ENCODE results near the gene METTL24.
A peak's percentile ranks its signal among the peaks of the same experiment; 100 is the strongest.

Gene METTL24

GRCh38 chr6:110357298-110357663 lies 868 bp downstream of the METTL24 start:
- Histone ChIP-seq H3K4me3 (ENCODE audit: low read depth, low read length) (peak overlapping the region; percentile 55), H3K4me1 (ENCODE audit: control insufficient read depth in 1 of 2, insufficient read depth in 2 of 2, low read length in 2 of 2) (peaks cover 9 to 28% of the 10 kb centered on the region in 2 experiments), H2AK5ac (ENCODE audit: low read length) (peak overlapping the region; percentile 2), H3K79me1 (ENCODE audit: low read length) (peaks cover 36% of the 10 kb centered on the region), H4K91ac (ENCODE audit: low read depth, low read length) (peak overlapping the region; percentile 65), H3K27me3 (ENCODE audit: insufficient read depth, low read length) (no peaks in the 10 kb centered on the region), H3K79me2 (ENCODE audit: control insufficient read depth, insufficient read depth, low read length, poor library complexity) (peaks cover 6% of the 10 kb centered on the region), H2BK5ac (ENCODE audit: low read depth, low read length, poor library complexity) (peak overlapping the region; percentile 41), H3K14ac (ENCODE audit: low read length) (peak overlapping the region; percentile 14), H3K23ac (ENCODE audit: low read length) (no peak overlapping the region), H3K9me3 (ENCODE audit: insufficient read depth, low read depth, low read length) (no peaks in the 10 kb centered on the region), H3K9ac (ENCODE audit: low read length) (peak overlapping the region; percentile 80), H4K8ac (ENCODE audit: low read depth, low read length) (peak overlapping the region; percentile 8), H2BK12ac (ENCODE audit: low read length) (peak overlapping the region; percentile 14), H3K36me3 (ENCODE audit: control insufficient read depth in 1 of 2, insufficient read depth in 2 of 2, low read length in 2 of 2) (no peaks in the 10 kb centered on the region), H3K4me2 (ENCODE audit: low read length) (peak overlapping the region; percentile 74), H4K12ac (ENCODE audit: low read depth, low read length) (no peak overlapping the region), H3K27ac (ENCODE audit: low read depth, low read length) (peak overlapping the region; percentile 24), H3K18ac (ENCODE audit: low read length) (peak overlapping the region; percentile 43), H2AFZ (ENCODE audit: insufficient read depth, low read length, poor library complexity) (peak overlapping the region; percentile 12), H2BK120ac (ENCODE audit: insufficient read depth, low read length, poor library complexity) (peak overlapping the region; percentile 55), H3K4ac (ENCODE audit: low read depth, low read length) (peak overlapping the region; percentile 7)
- DNase-seq = no peak
- no CpG with 5 or more reads among the region's 14 CpGs for WGBS (ENCODE audit: extremely low coverage, insufficient coverage, insufficient read length)

- Histone ChIP-seq H3K4ac (ENCODE audit: low read depth, low read length) (peak overlapping the region; percentile 31), H3K4me3 (ENCODE audit: low read depth, low read length) (no peak overlapping the region), H2AK5ac (ENCODE audit: low read length) (peak overlapping the region; percentile 87), H3K18ac (ENCODE audit: low read length) (peak overlapping the region; percentile 44), H4K8ac (ENCODE audit: low read depth, low read length) (peak overlapping the region; percentile 71), H3K9me3 (ENCODE audit: insufficient read depth, low read depth, low read length) (no peaks in the 10 kb centered on the region), H3K79me2 (ENCODE audit: control insufficient read depth, insufficient read depth, low read length, poor library complexity) (peaks cover 6% of the 10 kb centered on the region), H2BK12ac (ENCODE audit: low read length) (peak overlapping the region; percentile 90), H4K12ac (ENCODE audit: low read depth, low read length) (no peak overlapping the region), H3K4me2 (ENCODE audit: low read length) (peak overlapping the region; percentile 74), H2AFZ (ENCODE audit: insufficient read depth, low read length, poor library complexity) (peak overlapping the region; percentile 6), H2BK120ac (ENCODE audit: insufficient read depth, low read length, poor library complexity) (peak overlapping the region; percentile 97), H3K23ac (ENCODE audit: low read length) (no peak overlapping the region), H3K27me3 (ENCODE audit: insufficient read depth, low read length) (no peaks in the 10 kb centered on the region), H3K36me3 (ENCODE audit: control insufficient read depth in 1 of 2, insufficient read depth in 2 of 2, low read length in 2 of 2) (no peaks in the 10 kb centered on the region), H3K4me1 (ENCODE audit: control insufficient read depth in 1 of 2, insufficient read depth in 2 of 2, low read length in 2 of 2) (peaks cover 9 to 30% of the 10 kb centered on the region in 2 experiments), H3K14ac (ENCODE audit: low read length) (peak overlapping the region; percentile 67), H2BK5ac (ENCODE audit: low read depth, low read length, poor library complexity) (peak overlapping the region; percentile 70), H3K27ac (ENCODE audit: low read depth, low read length) (peak overlapping the region; percentile 64), H3K79me1 (ENCODE audit: low read length) (peaks cover 38% of the 10 kb centered on the region), H4K91ac (ENCODE audit: low read depth, low read length) (peak overlapping the region; percentile 65), H3K9ac (ENCODE audit: low read length) (no peak overlapping the region)
- no CpG with 5 or more reads among the region's 15 CpGs for WGBS (ENCODE audit: extremely low coverage, insufficient coverage, insufficient read length)
- DNase-seq = no peak
Measured at GRCh38 chr6:110356778-110357177, 1.4 kb downstream of the METTL24 start.

GRCh38 chr6:110355727-110356126 lies 2.4 kb downstream of the METTL24 start:
- no peak overlapping the region for H4K12ac ChIP-seq (ENCODE audit: low read depth, low read length)
- H3K79me1 ChIP-seq (ENCODE audit: low read length) = peaks cover 40% of the 10 kb centered on the region
- H3K9ac ChIP-seq (ENCODE audit: low read length) = no peak overlapping the region
- no peak overlapping the region for H3K18ac ChIP-seq (ENCODE audit: low read length)
- peak overlapping the region; percentile 12 for H2BK12ac ChIP-seq (ENCODE audit: low read length)
- H3K14ac ChIP-seq (ENCODE audit: low read length) = no peak overlapping the region
- no peak for DNase-seq
- H3K23ac ChIP-seq (ENCODE audit: low read length) = no peak overlapping the region
- no peak overlapping the region for H4K8ac ChIP-seq (ENCODE audit: low read depth, low read length)
- peaks cover 9 to 33% of the 10 kb centered on the region in 2 experiments for H3K4me1 ChIP-seq (ENCODE audit: control insufficient read depth in 1 of 2, insufficient read depth in 2 of 2, low read length in 2 of 2)
- no peak overlapping the region for H2AFZ ChIP-seq (ENCODE audit: insufficient read depth, low read length, poor library complexity)
- H3K79me2 ChIP-seq (ENCODE audit: control insufficient read depth, insufficient read depth, low read length, poor library complexity) = peaks cover 6% of the 10 kb centered on the region
- peak overlapping the region; percentile 7 for H2BK120ac ChIP-seq (ENCODE audit: insufficient read depth, low read length, poor library complexity)
- H3K27me3 ChIP-seq (ENCODE audit: insufficient read depth, low read length) = no peaks in the 10 kb centered on the region
- no CpG with 5 or more reads among the region's 2 CpGs for WGBS (ENCODE audit: extremely low coverage, insufficient coverage, insufficient read length)
- no peaks in the 10 kb centered on the region for H3K9me3 ChIP-seq (ENCODE audit: insufficient read depth, low read depth, low read length)
- H2BK5ac ChIP-seq (ENCODE audit: low read depth, low read length, poor library complexity) = peak overlapping the region; percentile 59
- H4K91ac ChIP-seq (ENCODE audit: low read depth, low read length) = peak overlapping the region; percentile 59
- H3K4me3 ChIP-seq (ENCODE audit: low read depth, low read length) = no peak overlapping the region
- peak overlapping the region; percentile 64 for H3K27ac ChIP-seq (ENCODE audit: low read depth, low read length)
- peak overlapping the region; percentile 19 for H3K4me2 ChIP-seq (ENCODE audit: low read length)
- no peak overlapping the region for H3K4ac ChIP-seq (ENCODE audit: low read depth, low read length)
- H2AK5ac ChIP-seq (ENCODE audit: low read length) = no peak overlapping the region
- no peaks in the 10 kb centered on the region for H3K36me3 ChIP-seq (ENCODE audit: control insufficient read depth in 1 of 2, insufficient read depth in 2 of 2, low read length in 2 of 2)

- DNase-seq = no peak
- Histone ChIP-seq H3K36me3 (ENCODE audit: control insufficient read depth in 1 of 2, insufficient read depth in 2 of 2, low read length in 2 of 2) (no peaks in the 10 kb centered on the region), H2BK120ac (ENCODE audit: insufficient read depth, low read length, poor library complexity) (peak overlapping the region; percentile 7), H3K27me3 (ENCODE audit: insufficient read depth, low read length) (no peaks in the 10 kb centered on the region), H3K23ac (ENCODE audit: low read length) (no peak overlapping the region), H2AK5ac (ENCODE audit: low read length) (no peak overlapping the region), H3K4ac (ENCODE audit: low read depth, low read length) (no peak overlapping the region), H3K18ac (ENCODE audit: low read length) (no peak overlapping the region), H3K9me3 (ENCODE audit: insufficient read depth, low read depth, low read length) (no peaks in the 10 kb centered on the region), H4K8ac (ENCODE audit: low read depth, low read length) (no peak overlapping the region), H3K4me1 (ENCODE audit: control insufficient read depth in 1 of 2, insufficient read depth in 2 of 2, low read length in 2 of 2) (peaks cover 9 to 33% of the 10 kb centered on the region in 2 experiments), H3K79me1 (ENCODE audit: low read length) (peaks cover 40% of the 10 kb centered on the region), H2BK5ac (ENCODE audit: low read depth, low read length, poor library complexity) (peak overlapping the region; percentile 54), H4K91ac (ENCODE audit: low read depth, low read length) (peak overlapping the region; percentile 58), H2BK12ac (ENCODE audit: low read length) (no peak overlapping the region), H3K4me3 (ENCODE audit: low read depth, low read length) (no peak overlapping the region), H2AFZ (ENCODE audit: insufficient read depth, low read length, poor library complexity) (no peak overlapping the region), H3K4me2 (ENCODE audit: low read length) (peak overlapping the region; percentile 26), H4K12ac (ENCODE audit: low read depth, low read length) (no peak overlapping the region), H3K14ac (ENCODE audit: low read length) (peak overlapping the region; percentile 7), H3K9ac (ENCODE audit: low read length) (no peak overlapping the region), H3K27ac (ENCODE audit: low read depth, low read length) (peak overlapping the region; percentile 64), H3K79me2 (ENCODE audit: control insufficient read depth, insufficient read depth, low read length, poor library complexity) (peaks cover 6% of the 10 kb centered on the region)
- WGBS (ENCODE audit: extremely low coverage, insufficient coverage, insufficient read length) = no CpG with 5 or more reads among the region's 2 CpGs
Measured at GRCh38 chr6:110355022-110355421, 3.1 kb downstream of the METTL24 start.
